ENCODE measurements around the gene GADD45A. TPM values are rescaled to one million over a fixed set of nuclear protein-coding genes. Genes with fewer than 3 reads are reported as not detected.

The GADD45A gene
- total and polyA plus RNA-seq, 9 of the 15 experiments (the other 6 are each of a cell fraction or from before 2014, with no cell fraction given): 21.3 to 156 (median 62.1) TPM

GRCh38 chr1:67685067-67685557, at the start of gene GADD45A (continued):
- TF ChIP-seq HBP1 (CRISPR knock-in tag; IDR thresholded peaks at IDR 0.05) (peak; percentile 19; the same call in 1 of the 2 replicates), LARP7 (IDR thresholded peaks at IDR 0.05) (no peak), POLR3G (IDR thresholded peaks at IDR 0.05; ENCODE audit: extremely low read depth, insufficient read length, insufficient replicate concordance) (no peak), NRF1 (conservative IDR thresholded peaks at IDR 0.05 in 1 of 2, IDR thresholded peaks at IDR 0.05 in 1 of 2) (peak; percentile 57 to 72; a peak in 3 of 4 replicates), CBX2 (IDR thresholded peaks at IDR 0.05; ENCODE audit: insufficient read depth, low read length, poor library complexity, severe bottlenecking) (no peak), MXD1 (CRISPR knock-in tag; IDR thresholded peaks at IDR 0.05; ENCODE audit: borderline replicate concordance, poor library complexity, severe bottlenecking) (no peak), ETV1 (tag; conservative IDR thresholded peaks at IDR 0.05; ENCODE audit: low read depth) (no peak), TFAM (CRISPR knock-in tag; conservative IDR thresholded peaks at IDR 0.05) (no peak), ZSCAN32 (CRISPR knock-in tag; IDR thresholded peaks at IDR 0.05) (peak; percentile 29; the same call in 1 of the 2 replicates), BRD9 (IDR thresholded peaks at IDR 0.05; ENCODE audit: low read depth, partially characterized antibody) (no peak), ZNF717 (CRISPR knock-in tag; IDR thresholded peaks at IDR 0.05) (0 out of 2 replicates have a peak, but pooled peaks have one; percentile 17), CBX1 (IDR thresholded peaks at IDR 0.05; ENCODE audit: low read depth) (peak; percentile 98), PHF21A (IDR thresholded peaks at IDR 0.05; ENCODE audit: borderline replicate concordance, low read depth) (peak; percentile 79; the same call in 1 of the 2 replicates), RAD21 (CRISPR knock-in tag; conservative IDR thresholded peaks at IDR 0.05 in 1 of 2, IDR thresholded peaks at IDR 0.05 in 1 of 2) (peak in 1 of 2 experiments; percentile 24; a peak in 2 of 4 replicates), SRF (CRISPR knock-in tag; IDR thresholded peaks at IDR 0.05) (peak; percentile 52 to 58; a peak in 2 of 4 replicates), NONO (IDR thresholded peaks at IDR 0.05; ENCODE audit: low read depth in 2 of 2, low read length in 1 of 2) (peak; percentile 93 to 99; a peak in 3 of 4 replicates), HDAC8 (tag; IDR thresholded peaks at IDR 0.05) (no peak), ZNF263 (CRISPR knock-in tag; IDR thresholded peaks at IDR 0.05; ENCODE audit: borderline replicate concordance) (peak; percentile 83), ATF2 (CRISPR knock-in tag; IDR thresholded peaks at IDR 0.05) (no peak), RBFOX2 (IDR thresholded peaks at IDR 0.05; ENCODE audit: low read depth, low read length) (peak; percentile 91), POLR2AphosphoS2 (IDR thresholded peaks at IDR 0.05; ENCODE audit: low read length) (peak; percentile 95; the same call in 1 of the 2 replicates), TAF9B (IDR thresholded peaks at IDR 0.05; ENCODE audit: partially characterized antibody) (peak; percentile 95), JUND (IDR thresholded peaks at IDR 0.05; ENCODE audit: borderline replicate concordance, low read depth, low read length) (no peak), JUND (tag; IDR thresholded peaks at IDR 0.05; ENCODE audit: borderline replicate concordance, low read depth, low read length) (peak; percentile 12; the same call in 1 of the 3 replicates)
